GM12865 (cell line): ENCODE data around the gene KIAA0586.
"Not testable (repeated sequence)": the region's sequence is repeated elsewhere in the genome, so short reads cannot be mapped to it uniquely, and the experiment has no call there.

Experiments
- DNase-seq: peaks from one replicate; pipeline ENCODE4 v3.0.0; 2010; ENCODE audit warnings: low read depth
- H3K4me3 ChIP-seq: 2 replicates; pipeline ENCODE4 v1.5.1; 2011; ENCODE audit warnings: mild to moderate bottlenecking, low read depth, low read length, control low read depth
- CTCF ChIP-seq: IDR thresholded peaks from 2 replicates; pipeline ENCODE4 v1.5.1; 2011; ENCODE audit warnings: low read length, control low read depth, low read depth, inconsistent platforms; ENCODE audit not compliant: insufficient read depth; ENCODE audit errors: missing control alignments

Gene KIAA0586

GRCh38 chr14:58572473-58572853, 144.9 kb downstream of the KIAA0586 start:
- TF ChIP-seq CTCF, result no peak

DNA sequence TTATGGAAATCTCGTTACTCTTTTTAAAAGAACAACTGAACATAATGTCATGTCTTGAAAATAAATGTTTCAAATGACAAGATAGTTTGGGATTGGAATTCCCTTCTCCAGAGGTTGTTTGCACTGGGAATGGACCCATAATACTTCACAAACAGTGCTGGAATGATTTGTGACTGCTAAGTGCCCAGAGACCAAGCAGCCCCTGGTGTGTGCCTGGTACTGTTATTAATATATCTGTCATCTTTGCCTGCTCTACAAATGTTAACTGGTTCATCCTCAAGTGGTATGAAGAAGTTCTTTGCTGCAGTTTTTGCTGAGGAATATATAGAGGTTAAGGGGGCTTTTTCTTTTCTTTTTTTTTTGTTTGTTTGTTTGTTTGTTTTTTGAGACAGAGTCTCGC, 145.3 kb downstream of the KIAA0586 start:
- no peak for TF ChIP-seq CTCF
- H3K4me3 ChIP-seq, result no peak overlapping the region
- no peak for DNase-seq

More at GRCh38 chr14:58572473-58572853, 144.9 kb downstream of the KIAA0586 start:
- no peak for DNase-seq
- H3K4me3 ChIP-seq, result no peak overlapping the region

- no peak overlapping the region for H3K4me3 ChIP-seq
Observed at GRCh38 chr14:58574623-58575022, 147.1 kb downstream of the KIAA0586 start.

GRCh38 chr14:58575956-58576355, 148.4 kb downstream of the KIAA0586 start:
- DNase-seq, result no peak
- TF ChIP-seq CTCF, result no peak
- H3K4me3 ChIP-seq, result no peak overlapping the region

More at GRCh38 chr14:58574623-58575022, 147.1 kb downstream of the KIAA0586 start:
- no peak for TF ChIP-seq CTCF
- DNase-seq, result no peak

- not testable (repeated sequence) for DNase-seq, H3K4me3 ChIP-seq
Observed at GRCh38 chr14:58580035-58580434, 152.5 kb downstream of the KIAA0586 start.

DNA sequence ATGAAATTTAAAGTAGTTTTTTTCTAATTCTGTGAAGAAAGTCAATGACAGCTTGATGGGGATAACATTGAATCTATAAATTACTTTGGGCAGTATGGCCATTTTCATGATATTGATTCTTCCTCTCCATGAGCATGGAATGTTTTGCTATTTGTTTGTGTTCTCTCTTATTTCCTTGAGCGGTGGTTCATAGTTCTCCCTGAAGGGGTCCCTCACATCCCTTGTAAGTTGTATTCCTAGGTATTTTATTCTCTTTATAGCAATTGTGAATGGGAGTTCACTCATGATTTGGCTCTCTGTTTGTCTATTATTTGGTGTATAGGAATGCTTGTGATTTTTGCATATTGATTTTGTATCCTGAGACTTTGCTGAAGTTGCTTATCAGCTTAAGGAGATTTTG, 153.9 kb downstream of the KIAA0586 start:
- not testable (repeated sequence) for H3K4me3 ChIP-seq, DNase-seq

DNA sequence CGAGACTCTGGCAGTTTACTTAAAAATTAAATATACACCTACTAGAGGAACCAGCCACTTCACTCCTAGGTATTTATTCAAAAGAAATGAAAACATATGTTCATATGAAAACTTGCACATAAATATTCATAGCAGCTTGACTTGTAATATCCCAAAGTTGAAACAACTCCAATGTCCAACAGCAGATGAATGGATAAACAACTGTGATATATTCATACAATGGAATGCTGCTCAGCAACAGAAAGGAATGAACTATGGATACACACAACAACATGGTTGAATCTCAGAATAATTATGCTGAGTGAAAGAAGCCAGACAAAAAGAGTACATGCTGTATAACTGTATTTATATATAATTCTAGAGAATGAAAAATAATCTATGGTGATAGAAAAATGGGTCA, 156.9 kb downstream of the KIAA0586 start:
- no peak for DNase-seq
- no peak for TF ChIP-seq CTCF
- H3K4me3 ChIP-seq, result no peak overlapping the region

- TF ChIP-seq CTCF, result no peak
- no peak for DNase-seq
Observed at GRCh38 chr14:58587271-58587670, 159.8 kb downstream of the KIAA0586 start.

GRCh38 chr14:58588321-58588720, 160.8 kb downstream of the KIAA0586 start:
- not testable (repeated sequence) for DNase-seq, H3K4me3 ChIP-seq

More at GRCh38 chr14:58587271-58587670, 159.8 kb downstream of the KIAA0586 start:
- H3K4me3 ChIP-seq, result no peak overlapping the region
